ENCODE measurements around the gene CUL9. TPM values are rescaled to one million over a fixed set of nuclear protein-coding genes. Genes with fewer than 3 reads are reported as not detected.

The CUL9 gene
- total RNA-seq, 1 donor from 2014 or later, result 36.1 TPM

GRCh38 chr6:43219119-43219518 is 37.1 kb downstream of the CUL9 start:
- H3K36me3 ChIP-seq, result peaks cover 38 to 64% of the 10 kb centered on the region in 2 donors
- no peaks in the 10 kb centered on the region for H3K4me1 ChIP-seq
- intact Hi-C loops (cut with DNase I), result no loop called here
- TF ChIP-seq, protein P1, sequence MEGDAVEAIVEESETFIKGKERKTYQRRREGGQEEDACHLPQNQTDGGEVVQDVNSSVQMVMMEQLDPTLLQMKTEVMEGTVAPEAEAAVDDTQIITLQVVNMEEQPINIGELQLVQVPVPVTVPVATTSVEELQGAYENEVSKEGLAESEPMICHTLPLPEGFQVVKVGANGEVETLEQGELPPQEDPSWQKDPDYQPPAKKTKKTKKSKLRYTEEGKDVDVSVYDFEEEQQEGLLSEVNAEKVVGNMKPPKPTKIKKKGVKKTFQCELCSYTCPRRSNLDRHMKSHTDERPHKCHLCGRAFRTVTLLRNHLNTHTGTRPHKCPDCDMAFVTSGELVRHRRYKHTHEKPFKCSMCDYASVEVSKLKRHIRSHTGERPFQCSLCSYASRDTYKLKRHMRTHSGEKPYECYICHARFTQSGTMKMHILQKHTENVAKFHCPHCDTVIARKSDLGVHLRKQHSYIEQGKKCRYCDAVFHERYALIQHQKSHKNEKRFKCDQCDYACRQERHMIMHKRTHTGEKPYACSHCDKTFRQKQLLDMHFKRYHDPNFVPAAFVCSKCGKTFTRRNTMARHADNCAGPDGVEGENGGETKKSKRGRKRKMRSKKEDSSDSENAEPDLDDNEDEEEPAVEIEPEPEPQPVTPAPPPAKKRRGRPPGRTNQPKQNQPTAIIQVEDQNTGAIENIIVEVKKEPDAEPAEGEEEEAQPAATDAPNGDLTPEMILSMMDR (IDR thresholded peaks at IDR 0.05), result no peak
- no peak overlapping the region for H3K27ac ChIP-seq
- no peaks in the 10 kb centered on the region for H3K27me3 ChIP-seq
- H3K4me3 ChIP-seq, result no peak overlapping the region
- no peaks in the 10 kb centered on the region for H3K9me3 ChIP-seq
- no peak for DNase-seq (ENCODE audit: low spot score in 2 of 2)

DNA sequence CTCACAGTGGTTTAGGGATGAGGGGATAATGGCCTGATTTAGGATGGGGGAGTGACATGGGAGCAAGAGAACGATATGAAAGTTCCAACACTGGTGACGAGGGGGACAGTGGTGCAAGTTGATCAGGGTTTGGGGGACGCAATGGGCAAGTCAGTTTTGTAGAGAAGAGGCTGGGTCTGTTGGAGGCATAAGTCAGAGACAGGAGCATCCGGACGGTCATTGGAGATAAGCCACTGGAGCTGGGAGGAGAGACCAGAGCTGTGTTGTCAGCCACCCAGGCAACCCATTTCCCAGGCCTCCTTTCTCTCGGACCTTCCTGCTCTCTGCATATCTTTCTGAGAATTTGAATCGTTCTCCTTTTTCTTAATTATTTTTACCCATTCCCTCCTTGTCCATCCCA is 37.8 kb downstream of the CUL9 start:
- Histone ChIP-seq H3K27ac (no peak overlapping the region), H3K27me3 (no peaks in the 10 kb centered on the region), H3K36me3 (peaks cover 38 to 68% of the 10 kb centered on the region in 2 donors), H3K4me1 (no peaks in the 10 kb centered on the region), H3K9me3 (no peaks in the 10 kb centered on the region), H3K4me3 (no peak overlapping the region)
- DNase-seq (ENCODE audit: low spot score in 2 of 2), result no peak
- intact Hi-C loops (cut with DNase I), result no loop called here
- TF ChIP-seq, protein P1 (IDR thresholded peaks at IDR 0.05), result no peak

DNA sequence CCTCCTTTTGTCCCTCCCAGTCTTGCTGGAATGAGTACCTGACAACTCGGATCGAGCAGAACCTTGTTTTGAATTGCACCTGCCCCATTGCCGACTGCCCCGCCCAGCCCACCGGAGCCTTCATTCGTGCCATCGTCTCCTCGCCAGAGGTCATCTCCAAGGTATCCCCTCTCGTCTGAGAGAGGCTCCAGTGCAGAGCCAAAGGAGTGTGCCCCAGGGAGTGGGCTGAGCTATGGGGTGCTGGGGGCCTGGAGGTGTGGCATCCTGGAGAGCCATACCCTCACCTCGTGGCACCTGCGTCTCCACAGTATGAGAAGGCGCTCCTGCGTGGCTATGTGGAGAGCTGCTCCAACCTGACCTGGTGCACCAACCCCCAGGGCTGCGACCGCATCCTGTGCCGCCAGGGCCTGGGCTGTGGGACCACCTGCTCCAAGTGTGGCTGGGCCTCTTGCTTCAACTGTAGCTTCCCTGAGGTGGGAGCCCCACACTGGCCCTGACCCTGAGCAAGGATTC is 38.5 kb downstream of the CUL9 start:
- TF ChIP-seq, protein P1 (IDR thresholded peaks at IDR 0.05), result no peak
- Histone ChIP-seq H3K27ac (no peak overlapping the region), H3K4me1 (no peaks in the 10 kb centered on the region), H3K27me3 (no peaks in the 10 kb centered on the region), H3K4me3 (no peak overlapping the region), H3K9me3 (no peaks in the 10 kb centered on the region), H3K36me3 (peaks cover 33 to 61% of the 10 kb centered on the region in 2 donors)
- intact Hi-C loops (cut with DNase I), result no loop called here
- no peak for DNase-seq (ENCODE audit: low spot score in 2 of 2)

DNA sequence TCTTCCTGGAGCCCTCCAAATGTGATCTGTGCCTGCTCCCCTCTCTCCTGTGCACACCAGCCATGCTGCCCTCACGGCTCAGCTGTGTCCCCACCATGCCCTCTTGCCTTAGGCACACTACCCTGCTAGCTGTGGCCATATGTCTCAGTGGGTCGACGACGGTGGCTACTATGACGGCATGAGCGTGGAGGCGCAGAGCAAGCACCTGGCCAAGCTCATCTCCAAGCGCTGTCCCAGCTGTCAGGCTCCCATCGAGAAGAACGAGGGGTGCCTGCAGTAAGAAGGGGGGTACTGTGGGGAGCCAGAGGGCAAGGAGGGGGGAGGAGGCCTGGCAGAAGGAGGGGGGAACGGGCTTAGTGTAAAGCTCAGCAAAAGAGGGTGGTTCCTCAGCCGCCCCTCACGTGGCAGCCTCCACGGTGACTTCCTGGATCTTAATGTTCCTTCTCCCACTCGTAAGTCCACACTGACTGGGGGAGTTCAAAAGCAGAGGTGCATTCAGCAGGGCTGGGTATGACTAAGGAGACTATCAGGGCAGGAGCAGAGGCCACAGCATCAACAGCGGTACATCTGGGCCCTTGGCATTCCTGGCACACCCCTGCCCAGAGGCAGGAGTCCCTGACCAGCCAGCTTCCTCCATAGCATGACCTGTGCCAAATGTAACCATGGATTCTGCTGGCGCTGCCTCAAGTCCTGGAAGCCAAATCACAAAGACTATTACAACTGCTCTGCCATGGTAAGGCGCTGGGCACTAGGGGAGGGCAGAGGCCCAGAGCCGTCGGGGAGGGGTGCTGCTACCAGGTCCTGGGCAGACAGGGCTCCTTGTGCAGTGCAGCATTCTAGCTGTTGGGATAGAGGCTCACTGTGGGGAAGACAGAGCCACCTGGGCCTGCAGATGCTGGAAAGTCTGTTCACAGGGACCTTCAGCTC is 39.3 kb downstream of the CUL9 start:
- H3K4me3 ChIP-seq, result no peak overlapping the region
- H3K27ac ChIP-seq, result peak overlapping the region in 1 of 2 donors; percentile 8
- no peaks in the 10 kb centered on the region for H3K27me3 ChIP-seq
- no peaks in the 10 kb centered on the region for H3K9me3 ChIP-seq
- DNase-seq (ENCODE audit: low spot score in 2 of 2), result no peak
- no peaks in the 10 kb centered on the region for H3K4me1 ChIP-seq
- TF ChIP-seq, protein P1 (IDR thresholded peaks at IDR 0.05), result no peak
- H3K36me3 ChIP-seq, result peaks cover 24 to 53% of the 10 kb centered on the region in 2 donors
- intact Hi-C loops (cut with DNase I), result no loop called here

DNA sequence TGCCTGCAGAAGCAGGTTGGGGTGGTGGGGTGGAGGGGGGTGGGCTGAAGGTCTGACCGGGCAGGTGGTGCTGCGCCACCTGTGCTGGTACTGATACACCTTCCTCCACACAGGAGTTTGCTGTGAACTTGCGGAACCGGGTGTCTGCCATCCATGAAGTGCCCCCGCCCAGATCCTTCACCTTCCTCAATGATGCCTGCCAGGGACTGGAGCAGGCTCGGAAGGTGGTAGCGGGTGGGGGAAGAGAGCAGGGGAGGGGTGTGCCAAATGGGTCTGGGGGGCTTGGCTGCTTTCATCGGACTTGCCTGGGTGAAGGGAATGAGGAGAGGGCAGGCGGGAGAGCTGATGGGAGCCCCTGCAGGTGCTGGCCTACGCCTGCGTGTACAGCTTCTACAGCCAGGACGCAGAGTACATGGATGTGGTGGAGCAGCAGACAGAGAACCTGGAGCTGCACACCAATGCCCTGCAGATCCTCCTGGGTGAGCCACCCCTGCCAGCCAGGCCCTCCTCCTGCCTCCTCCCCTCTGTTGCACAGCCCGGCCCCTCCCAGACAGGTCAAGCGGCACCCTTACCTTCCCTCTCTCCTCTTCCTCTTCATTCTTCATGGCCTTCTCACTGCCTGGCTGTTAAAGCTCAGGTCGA is 40.5 kb downstream of the CUL9 start:
- Histone ChIP-seq H3K9me3 (no peaks in the 10 kb centered on the region), H3K36me3 (peaks cover 19 to 40% of the 10 kb centered on the region in 2 donors), H3K27ac (no peak overlapping the region), H3K4me3 (no peak overlapping the region), H3K27me3 (no peaks in the 10 kb centered on the region), H3K4me1 (no peaks in the 10 kb centered on the region)
- TF ChIP-seq, protein P1 (IDR thresholded peaks at IDR 0.05), result no peak
- intact Hi-C loops (cut with DNase I), result no loop called here
- DNase-seq (ENCODE audit: low spot score in 2 of 2), result no peak
